ENCODE measurements around the gene PDCD1.

PDCD1 gene

DNA sequence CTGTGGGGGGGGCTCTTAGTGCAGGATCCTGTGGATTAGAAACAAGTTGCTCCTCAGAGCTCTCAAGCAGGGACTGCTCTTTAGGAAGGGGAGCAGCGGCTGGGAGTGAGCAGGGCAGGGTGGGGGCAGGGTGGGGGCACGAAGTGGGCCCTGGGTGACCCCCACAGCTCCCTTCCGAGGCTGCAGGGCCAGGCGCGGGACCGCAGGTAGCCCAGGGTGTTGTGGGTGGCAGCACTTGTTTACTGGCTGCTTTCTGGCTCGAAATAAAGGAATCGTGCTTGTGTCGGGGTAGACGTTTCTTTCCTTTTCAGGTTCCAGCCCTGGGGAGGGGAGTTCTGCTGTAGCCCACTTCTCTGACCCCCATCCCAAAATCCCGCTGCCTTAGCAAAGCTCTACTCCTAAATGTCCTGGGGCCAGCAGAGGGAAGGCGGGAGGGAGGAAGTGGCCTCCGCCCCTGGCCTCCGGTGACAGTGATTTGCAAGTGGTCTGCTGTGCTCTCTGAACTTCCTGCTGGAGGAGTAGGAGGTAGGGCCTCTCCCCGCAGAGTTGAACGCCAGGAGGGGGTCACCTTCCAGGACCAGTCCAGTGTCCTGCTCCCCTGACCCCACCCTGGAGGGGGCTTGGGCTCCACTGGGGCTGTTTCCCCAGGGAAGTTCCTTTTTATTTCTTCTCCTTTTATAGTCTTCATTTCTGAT lies 41.4 kb downstream of the PDCD1 start:
- no peak for DNase-seq (ENCODE audit: low read depth)
- TF ChIP-seq, protein P1, sequence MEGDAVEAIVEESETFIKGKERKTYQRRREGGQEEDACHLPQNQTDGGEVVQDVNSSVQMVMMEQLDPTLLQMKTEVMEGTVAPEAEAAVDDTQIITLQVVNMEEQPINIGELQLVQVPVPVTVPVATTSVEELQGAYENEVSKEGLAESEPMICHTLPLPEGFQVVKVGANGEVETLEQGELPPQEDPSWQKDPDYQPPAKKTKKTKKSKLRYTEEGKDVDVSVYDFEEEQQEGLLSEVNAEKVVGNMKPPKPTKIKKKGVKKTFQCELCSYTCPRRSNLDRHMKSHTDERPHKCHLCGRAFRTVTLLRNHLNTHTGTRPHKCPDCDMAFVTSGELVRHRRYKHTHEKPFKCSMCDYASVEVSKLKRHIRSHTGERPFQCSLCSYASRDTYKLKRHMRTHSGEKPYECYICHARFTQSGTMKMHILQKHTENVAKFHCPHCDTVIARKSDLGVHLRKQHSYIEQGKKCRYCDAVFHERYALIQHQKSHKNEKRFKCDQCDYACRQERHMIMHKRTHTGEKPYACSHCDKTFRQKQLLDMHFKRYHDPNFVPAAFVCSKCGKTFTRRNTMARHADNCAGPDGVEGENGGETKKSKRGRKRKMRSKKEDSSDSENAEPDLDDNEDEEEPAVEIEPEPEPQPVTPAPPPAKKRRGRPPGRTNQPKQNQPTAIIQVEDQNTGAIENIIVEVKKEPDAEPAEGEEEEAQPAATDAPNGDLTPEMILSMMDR (conservative IDR thresholded peaks at IDR 0.05; ENCODE audit: low read length) = no peak
- no peak overlapping the region for H3K4me3 ChIP-seq (ENCODE audit: low read length)

DNA sequence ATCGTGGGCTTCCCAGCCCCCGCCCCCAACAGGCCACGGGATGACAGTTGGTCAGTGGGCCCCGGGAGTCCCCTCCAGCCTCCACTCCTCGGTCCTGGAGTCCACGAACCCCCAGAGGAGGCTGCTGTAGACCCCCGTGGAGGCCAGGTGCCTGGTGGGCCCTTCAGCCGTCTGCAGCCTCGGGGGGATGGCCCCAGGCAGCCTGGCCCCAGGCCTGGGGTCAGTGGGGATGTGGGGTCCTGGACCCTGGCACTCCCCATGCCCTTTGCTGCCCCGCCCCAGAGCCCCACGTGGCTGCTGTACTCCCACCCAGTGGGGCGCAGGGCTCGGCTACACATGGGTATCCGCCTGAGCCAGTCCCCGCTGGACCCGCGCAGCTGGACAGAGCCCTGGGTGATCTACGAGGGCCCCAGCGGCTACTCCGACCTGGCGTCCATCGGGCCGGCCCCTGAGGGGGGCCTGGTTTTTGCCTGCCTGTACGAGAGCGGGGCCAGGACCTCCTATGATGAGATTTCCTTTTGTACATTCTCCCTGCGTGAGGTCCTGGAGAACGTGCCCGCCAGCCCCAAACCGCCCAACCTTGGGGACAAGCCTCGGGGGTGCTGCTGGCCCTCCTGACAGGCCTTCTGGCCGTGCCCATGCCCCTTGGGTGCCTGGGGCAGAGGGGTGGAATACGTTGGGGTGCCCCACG lies 42.1 kb downstream of the PDCD1 start:
- DNase-seq (ENCODE audit: low read depth) = no peak
- TF ChIP-seq, protein P1 (conservative IDR thresholded peaks at IDR 0.05; ENCODE audit: low read length) = no peak
- H3K4me3 ChIP-seq (ENCODE audit: low read length) = no peak overlapping the region

DNA sequence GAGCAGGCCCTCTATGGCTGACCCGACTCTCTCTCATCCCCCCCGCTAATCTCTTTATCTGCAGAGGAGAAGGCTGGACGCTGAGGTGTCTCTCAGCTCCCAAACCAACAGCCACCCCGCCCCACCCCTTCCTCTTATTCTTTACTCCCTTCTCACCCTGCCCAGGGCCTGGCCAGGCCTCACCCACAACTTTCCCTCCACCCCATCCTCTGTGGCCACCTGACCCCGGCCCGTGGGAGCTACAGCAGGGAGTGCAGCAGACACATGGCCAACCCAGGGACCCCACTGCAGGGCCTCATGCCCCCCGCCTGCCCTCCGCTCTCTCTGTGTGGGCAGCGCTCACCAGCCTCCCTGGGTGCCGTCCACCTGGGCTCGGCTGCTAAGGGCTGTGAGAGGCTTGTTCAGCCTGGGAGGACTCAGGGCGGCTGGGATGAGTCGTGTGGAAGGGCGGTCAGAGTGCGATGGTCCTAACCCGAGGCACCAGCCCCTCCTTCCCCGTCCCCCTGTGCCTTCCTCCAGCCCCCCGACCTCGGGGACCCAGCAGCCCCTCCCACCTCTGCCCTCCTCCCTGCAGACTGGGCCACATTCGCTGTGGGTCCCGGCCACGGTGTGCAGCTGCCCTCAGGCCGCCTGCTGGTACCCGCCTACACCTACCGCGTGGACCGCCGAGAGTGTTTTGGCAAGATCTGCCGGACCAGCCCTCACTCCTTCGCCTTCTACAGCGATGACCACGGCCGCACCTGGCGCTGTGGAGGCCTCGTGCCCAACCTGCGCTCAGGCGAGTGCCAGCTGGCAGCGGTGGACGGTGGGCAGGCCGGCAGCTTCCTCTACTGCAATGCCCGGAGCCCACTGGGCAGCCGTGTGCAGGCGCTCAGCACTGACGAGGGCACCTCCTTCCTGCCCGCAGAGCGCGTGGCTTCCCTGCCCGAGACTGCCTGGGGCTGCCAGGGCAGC lies 42.9 kb downstream of the PDCD1 start:
- no peak overlapping the region for H3K4me3 ChIP-seq (ENCODE audit: low read length)
- TF ChIP-seq, protein P1 (conservative IDR thresholded peaks at IDR 0.05; ENCODE audit: low read length) = no peak
- no peak for DNase-seq (ENCODE audit: low read depth)

DNA sequence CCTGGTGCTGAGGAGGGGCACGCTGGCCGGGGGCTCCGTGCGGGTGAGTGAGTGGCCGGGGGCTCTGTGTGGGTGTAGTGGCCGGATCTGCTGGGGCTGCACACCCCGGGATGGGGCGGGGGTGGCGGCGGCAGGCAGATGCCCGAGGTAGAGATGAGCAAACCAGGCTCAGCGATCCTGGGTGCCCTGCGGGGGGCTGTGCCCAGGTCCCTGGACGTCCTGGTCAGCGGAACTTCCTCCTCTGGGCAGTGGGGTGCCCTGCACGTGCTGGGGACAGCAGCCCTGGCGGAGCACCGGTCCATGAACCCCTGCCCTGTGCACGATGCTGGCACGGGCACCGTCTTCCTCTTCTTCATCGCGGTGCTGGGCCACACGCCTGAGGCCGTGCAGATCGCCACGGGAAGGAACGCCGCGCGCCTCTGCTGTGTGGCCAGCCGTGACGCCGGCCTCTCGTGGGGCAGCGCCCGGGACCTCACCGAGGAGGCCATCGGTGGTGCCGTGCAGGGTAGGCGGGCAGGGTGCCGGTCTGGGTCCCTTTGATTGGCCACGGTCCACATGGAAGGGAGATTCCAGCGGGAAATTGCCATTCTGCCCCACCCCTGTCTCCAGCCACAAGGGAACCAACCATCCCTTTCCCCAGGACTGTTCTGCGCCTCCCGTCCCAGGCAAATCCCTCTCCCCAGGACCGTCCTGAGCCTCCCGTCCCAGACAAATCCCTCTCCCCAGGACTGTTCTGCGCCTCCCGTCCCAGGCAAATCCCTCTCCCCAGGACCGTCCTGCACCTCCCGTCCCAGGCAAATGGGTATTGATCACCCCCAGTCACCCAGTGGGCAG lies 43.8 kb downstream of the PDCD1 start:
- no peak for DNase-seq (ENCODE audit: low read depth)
- H3K4me3 ChIP-seq (ENCODE audit: low read length) = no peak overlapping the region
- TF ChIP-seq, protein P1 (conservative IDR thresholded peaks at IDR 0.05; ENCODE audit: low read length) = no peak

DNA sequence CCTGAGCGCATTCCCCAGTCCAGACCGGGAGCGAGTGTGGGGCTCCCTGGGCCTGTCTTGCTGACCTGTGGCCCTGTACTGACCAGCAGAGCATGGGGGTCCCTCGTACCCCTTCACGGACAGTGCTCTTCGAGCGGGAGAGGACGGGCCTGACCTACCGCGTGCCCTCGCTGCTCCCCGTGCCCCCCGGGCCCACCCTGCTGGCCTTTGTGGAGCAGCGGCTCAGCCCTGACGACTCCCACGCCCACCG lies 44.4 kb downstream of the PDCD1 start:
- DNase-seq (ENCODE audit: low read depth) = no peak
- no peak overlapping the region for H3K4me3 ChIP-seq (ENCODE audit: low read length)
- TF ChIP-seq, protein P1 (conservative IDR thresholded peaks at IDR 0.05; ENCODE audit: low read length) = no peak

DNA sequence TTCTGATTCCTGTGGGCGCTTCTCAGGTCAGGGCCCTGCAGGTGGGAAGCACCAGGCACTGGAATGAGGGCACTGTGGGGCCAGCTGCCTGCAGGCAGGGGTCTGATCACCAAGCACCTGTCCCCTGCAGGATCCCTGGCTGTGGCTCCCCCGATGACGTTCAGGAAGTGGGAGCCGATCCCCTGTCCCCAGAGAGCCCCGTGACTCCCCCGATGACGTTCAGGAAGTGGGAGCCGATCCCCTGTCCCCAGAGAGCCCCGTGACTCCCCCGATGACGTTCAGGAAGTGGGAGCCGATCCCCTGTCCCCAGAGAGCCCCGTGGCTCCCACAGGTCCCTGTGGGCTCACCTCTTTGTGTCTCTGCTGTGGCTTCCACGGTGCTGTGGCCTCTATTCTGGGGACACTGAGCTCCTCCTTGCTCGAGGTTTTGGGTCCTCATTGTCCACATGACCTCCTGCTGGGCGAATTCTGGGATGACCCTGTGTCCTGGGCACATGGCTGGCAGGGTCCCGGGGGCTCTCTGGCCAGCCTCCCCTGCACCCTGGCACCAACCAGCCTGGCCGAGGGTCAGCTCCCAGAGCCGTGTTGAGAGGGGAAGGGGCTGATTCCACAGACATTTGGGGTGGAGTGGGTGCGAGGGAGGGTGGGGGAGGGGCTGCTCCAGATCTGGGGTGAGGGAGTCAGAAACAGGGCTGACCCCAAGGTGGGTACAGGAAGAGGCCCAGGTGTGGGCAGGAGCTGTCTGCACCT lies 44.9 kb downstream of the PDCD1 start:
- TF ChIP-seq, protein P1 (conservative IDR thresholded peaks at IDR 0.05; ENCODE audit: low read length) = no peak
- no peak for DNase-seq (ENCODE audit: low read depth)
- H3K4me3 ChIP-seq (ENCODE audit: low read length) = no peak overlapping the region

All from AG10803 (cell line).